IPS-11a (cell line): ENCODE measurements around the gene SNX11.
A peak's percentile ranks its signal among the peaks of the same experiment; 100 is the strongest.
"Not testable (repeated sequence)": the region's sequence is repeated elsewhere in the genome, so short reads cannot be mapped to it uniquely, and the experiment has no call there.

Source experiments
- H3K4me3 ChIP-seq: one replicate; pipeline ENCODE4 v1.5.1; 2013; ENCODE audit warnings: low read depth, low read length, control low read depth

SNX11 gene

DNA sequence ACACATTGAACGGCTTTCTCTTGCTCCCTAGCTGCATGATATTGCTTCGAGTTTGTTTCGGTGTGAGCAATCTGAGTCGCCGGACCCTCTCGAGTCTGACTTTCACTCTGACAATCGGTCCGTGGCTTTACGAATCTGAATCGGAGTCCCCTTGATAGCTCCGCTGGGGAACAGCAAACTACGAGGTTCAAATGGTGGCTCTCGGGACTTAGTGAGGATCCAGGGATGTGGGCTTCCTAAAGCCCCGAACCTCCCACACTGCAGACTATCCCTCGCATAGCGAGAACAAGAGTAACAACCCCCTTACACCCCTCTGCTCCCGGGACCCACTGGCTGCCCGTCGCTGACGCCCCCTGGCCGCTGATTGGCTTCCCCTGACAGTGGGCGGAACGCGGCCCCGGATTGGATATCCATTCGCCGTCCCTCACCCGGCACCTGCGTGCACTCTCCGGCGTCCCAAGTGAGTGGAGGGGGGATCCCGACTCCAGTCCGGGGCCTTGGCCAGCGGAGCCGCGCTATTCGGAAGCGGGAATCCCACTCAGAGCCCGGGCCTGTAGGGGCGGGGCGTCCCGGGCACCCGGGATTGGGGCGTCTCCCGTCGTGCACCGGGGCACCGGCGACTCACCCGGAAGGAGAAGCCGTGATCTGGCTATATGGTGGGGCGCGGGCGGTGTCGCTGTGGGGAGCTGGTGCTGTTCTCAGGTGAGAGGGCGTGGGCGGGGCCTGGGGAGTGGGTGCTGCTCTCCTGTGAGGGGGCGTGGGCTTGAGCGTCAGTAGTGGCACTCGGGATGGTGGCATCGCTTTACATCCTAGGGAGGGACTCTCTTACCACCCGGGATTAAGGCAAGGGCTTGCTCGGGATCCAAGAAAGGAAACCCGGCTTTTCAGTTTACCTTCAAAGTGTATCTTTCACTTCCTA, at the start of gene SNX11:
TSS of gene SNX11 (plus strand) at position 630 of the 919 bp plus-strand sequence. CDS start 4,278 bp downstream, outside the sequence.
- peak within 1 kb of the TSS; percentile 92 for H3K4me3 ChIP-seq

DNA sequence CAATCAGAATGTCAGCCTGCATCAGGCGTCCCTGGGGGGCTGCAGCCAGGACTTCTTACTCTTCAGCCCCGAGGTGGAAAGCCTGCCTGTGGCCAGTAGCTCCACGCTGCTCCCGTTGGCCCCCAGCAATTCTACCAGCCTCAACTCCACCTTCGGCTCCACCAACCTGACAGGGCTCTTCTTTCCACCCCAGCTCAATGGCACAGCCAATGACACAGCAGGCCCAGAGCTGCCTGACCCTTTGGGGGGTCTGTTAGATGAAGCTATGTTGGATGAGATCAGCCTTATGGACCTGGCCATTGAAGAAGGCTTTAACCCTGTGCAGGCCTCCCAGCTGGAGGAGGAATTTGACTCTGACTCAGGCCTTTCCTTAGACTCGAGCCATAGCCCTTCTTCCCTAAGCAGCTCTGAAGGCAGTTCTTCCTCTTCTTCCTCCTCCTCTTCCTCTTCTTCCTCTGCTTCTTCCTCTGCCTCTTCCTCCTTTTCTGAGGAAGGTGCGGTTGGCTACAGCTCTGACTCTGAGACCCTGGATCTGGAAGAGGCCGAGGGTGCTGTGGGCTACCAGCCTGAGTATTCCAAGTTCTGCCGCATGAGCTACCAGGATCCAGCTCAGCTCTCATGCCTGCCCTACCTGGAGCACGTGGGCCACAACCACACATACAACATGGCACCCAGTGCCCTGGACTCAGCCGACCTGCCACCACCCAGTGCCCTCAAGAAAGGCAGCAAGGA, 49.0 kb upstream of the SNX11 start:
- no peak overlapping the region for H3K4me3 ChIP-seq

DNA sequence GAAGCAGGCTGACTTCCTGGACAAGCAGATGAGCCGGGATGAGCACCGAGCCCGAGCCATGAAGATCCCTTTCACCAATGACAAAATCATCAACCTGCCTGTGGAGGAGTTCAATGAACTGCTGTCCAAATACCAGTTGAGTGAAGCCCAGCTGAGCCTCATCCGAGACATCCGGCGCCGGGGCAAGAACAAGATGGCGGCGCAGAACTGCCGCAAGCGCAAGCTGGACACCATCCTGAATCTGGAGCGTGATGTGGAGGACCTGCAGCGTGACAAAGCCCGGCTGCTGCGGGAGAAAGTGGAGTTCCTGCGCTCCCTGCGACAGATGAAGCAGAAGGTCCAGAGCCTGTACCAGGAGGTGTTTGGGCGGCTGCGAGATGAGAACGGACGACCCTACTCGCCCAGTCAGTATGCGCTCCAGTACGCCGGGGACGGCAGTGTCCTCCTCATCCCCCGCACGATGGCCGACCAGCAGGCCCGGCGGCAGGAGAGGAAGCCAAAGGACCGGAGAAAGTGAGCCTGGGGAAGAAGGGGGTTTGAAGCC, 48.4 kb upstream of the SNX11 start:
- no peak overlapping the region for H3K4me3 ChIP-seq

GRCh38 chr17:48060249-48060648, 47.3 kb upstream of the SNX11 start:
- H3K4me3 ChIP-seq: no peak overlapping the region

GRCh38 chr17:48062273-48062672, 45.3 kb upstream of the SNX11 start:
- no peak overlapping the region for H3K4me3 ChIP-seq

DNA sequence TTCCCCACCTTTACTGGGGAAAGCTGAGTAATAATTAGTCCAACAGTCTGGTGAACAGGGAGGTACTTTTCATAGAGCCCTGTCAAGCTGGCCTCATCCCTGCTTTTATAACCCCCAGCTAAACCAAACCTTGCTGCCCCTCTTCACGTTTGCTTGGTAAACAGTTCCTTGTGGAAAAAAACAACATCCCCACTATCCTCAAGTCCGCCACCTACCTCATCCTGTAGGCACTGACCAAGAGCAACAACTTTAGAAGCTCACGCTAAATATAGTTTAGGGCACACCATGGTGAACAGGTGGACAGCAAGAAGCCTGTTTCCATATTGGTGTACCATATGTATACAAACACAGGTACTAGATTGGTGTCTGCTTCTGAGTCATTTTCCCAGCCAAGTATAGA, 42.9 kb upstream of the SNX11 start:
- H3K4me3 ChIP-seq: no peak overlapping the region

- H3K4me3 ChIP-seq: no peak overlapping the region
Measured at GRCh38 chr17:48066192-48066591, 41.4 kb upstream of the SNX11 start.

DNA sequence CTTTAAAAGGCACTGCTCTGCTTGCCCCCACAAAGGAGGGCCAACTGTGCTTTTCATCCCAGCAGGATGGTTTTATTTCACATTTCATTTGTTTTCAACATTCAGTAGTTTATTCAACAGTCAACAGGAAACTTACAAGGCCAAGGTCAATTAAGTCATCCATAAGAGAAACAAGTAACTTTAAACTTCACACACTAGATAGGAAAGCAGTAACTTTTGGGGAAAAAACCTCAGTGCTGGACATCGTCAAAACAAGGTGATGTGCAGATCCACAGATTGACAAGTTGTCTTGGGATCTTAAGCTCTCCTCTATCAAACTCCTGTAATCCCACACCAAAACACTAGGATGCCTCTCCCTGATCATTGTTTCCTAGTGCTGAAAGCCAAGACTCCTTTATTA, 40.9 kb upstream of the SNX11 start:
- H3K4me3 ChIP-seq: no peak overlapping the region

GRCh38 chr17:48067245-48067644, 40.3 kb upstream of the SNX11 start:
- H3K4me3 ChIP-seq: no peak overlapping the region

DNA sequence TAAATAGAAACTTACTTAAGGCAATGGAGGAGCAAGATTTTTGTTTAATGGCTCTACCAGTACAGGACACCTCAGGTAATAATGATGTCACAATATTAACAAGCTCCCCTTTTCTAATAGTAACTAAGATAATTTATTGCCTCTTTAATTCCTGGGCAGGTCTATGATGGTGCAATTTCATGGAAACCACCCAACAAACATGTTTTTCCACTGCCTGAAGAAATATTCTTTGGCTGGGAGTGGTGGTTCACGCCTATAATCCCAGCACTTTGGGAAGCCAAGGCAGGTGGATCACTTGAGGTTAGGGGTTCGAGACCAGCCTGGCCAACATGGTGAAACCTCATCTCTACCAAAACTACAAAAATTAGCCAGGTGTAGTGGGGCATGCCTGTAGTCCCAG, 39.8 kb upstream of the SNX11 start:
- H3K4me3 ChIP-seq: not testable (repeated sequence)

DNA sequence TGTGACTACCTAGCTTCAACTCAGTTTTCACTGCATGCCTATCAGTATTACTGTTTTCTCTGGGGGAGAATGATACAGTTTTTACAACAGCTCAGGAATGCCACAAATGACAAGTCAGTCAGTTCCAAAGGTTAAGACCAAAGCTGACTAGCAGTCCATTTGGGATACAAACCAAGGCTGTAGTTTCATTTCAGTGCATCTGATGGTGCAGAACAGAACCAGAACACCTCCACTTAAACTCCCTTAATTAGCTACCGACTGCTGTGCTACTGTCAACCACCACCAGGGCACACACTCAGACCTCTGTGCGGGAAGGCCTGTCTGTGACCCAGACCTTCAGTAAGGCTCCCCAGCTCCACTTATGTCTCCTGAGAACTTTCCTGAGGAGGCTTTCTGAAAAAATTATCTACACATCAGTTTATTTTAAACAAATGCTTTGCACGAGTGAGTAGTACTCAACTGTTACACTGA, 39.0 kb upstream of the SNX11 start:
- H3K4me3 ChIP-seq: no peak overlapping the region

GRCh38 chr17:48070195-48070594, 37.4 kb upstream of the SNX11 start:
- H3K4me3 ChIP-seq: no peak overlapping the region

GRCh38 chr17:48071654-48072053, 35.9 kb upstream of the SNX11 start:
- H3K4me3 ChIP-seq: no peak overlapping the region

DNA sequence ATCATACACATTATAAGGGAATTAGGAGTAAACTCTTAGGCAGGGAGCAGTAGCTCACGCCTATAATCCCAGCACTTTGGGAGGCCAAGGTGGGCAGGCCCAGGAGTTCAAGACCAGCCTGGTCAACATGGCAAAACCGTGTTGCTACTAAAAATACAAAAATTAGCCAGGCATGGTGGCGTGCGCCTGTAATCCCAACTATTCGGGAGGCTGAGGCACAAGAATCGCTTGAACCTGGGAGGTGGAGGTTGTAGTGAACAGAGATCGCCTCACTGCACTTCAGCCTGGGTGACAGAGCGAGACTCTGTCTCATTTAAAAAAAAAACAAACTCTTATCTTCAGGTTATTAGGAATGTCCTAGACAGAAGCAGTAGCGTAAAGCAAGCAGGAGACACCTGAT, 34.8 kb upstream of the SNX11 start:
- H3K4me3 ChIP-seq: not testable (repeated sequence)

GRCh38 chr17:48073566-48074094, 33.9 kb upstream of the SNX11 start:
- not testable (repeated sequence) for H3K4me3 ChIP-seq

DNA sequence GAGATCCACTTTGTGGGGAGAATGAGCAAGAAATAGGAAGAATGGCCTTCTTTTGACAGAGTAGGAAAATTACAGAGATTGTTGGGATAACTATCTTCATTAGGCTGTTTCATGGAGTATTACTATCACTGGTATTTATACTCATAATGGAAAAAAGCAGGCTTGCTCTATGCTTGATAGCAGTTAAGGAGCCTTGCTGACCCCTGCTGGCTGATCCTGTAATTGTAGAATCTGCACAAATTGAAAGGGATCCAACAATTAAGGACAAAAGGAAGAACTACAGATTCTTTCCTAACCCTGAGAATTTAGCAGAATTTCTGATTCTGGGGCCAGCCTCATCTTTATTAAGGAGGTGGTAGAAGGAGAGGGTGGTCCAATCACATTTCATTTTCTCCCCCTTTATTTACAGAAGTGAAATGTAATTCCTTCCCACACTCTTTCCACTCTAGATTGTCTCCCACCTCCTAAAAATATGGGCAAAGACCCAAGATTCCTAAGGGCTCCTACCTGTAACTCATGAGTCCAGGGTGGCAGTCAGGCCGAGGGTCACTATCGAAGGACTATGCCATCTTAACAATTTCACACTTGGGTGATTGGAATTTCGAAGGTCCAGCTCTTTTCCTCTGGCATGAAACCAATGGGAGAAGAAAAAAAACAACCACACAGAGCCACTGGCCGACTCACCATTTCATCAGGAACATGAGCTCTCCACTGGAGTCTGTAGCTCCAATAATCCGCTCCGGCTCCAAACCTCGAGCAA, 33.1 kb upstream of the SNX11 start:
- no peak overlapping the region for H3K4me3 ChIP-seq

DNA sequence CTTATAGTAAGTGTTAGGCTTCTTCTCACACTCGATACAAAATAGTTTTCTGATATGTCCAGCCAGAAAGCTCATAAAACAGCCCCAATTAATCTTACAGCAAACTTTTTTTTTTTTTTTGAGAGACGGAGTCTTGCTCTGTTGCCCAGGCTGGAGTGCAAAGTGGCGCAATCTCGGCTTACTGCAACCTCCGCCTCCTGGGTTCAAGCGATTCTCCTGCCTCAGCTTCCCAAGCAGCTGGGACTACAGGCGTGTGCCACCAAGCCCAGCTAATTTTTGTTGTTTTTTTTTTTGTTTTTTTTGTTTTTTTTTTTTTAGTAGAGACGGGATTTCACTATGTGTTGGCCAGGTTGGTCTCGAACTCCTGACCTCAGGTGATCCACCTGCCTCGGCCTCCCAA, 30.4 kb upstream of the SNX11 start:
- not testable (repeated sequence) for H3K4me3 ChIP-seq

GRCh38 chr17:48081858-48082257, 25.7 kb upstream of the SNX11 start:
- H3K4me3 ChIP-seq: no peak overlapping the region

- H3K4me3 ChIP-seq: no peak overlapping the region
Measured at GRCh38 chr17:48084932-48085331, 22.6 kb upstream of the SNX11 start.

- H3K4me3 ChIP-seq: no peak overlapping the region
Measured at GRCh38 chr17:48093341-48094045, 14.1 kb upstream of the SNX11 start.
